HG02870 (cell line): Measurements from ENCODE around the gene SLC16A5.
"Not testable (repeated sequence)": the region's sequence is repeated elsewhere in the genome, so short reads cannot be mapped to it uniquely, and the experiment has no call there.

Experiments
- ATAC-seq: cut with Tn5 transposase; IDR thresholded peaks from one replicate; pipeline ENCODE4 v1.9.1; 2021; ENCODE audit warnings: mild to moderate bottlenecking, moderate library complexity; ENCODE audit not compliant: unreplicated experiment

The SLC16A5 gene

GRCh38 chr17:75087558-75088453 lies at the start of gene SLC16A5:
TSS of gene SLC16A5 (plus strand) at chr17:75087954. CDS start at chr17:75093637, 5,683 bp downstream.
- peak; percentile 42 for ATAC-seq

- ATAC-seq, result no peak
Measured at GRCh38 chr17:75039238-75039637, 48.5 kb upstream of the SLC16A5 start.

GRCh38 chr17:75041656-75042280 lies 46.0 kb upstream of the SLC16A5 start:
- ATAC-seq, result no peak

GRCh38 chr17:75043789-75044188 lies 44.0 kb upstream of the SLC16A5 start:
- ATAC-seq, result not testable (repeated sequence)

- no peak for ATAC-seq
Measured at GRCh38 chr17:75044716-75045115, 43.0 kb upstream of the SLC16A5 start.

- not testable (repeated sequence) for ATAC-seq
Measured at GRCh38 chr17:75045946-75046406, 41.8 kb upstream of the SLC16A5 start.

GRCh38 chr17:75046407-75047289 lies 41.1 kb upstream of the SLC16A5 start, which contains the start of the genes ATP5PD and KCTD2:
TSS of gene ATP5PD (minus strand) at chr17:75046969. CDS start at chr17:75042650, 4,319 bp downstream.
TSS of gene KCTD2 (plus strand) at chr17:75047225. CDS start at chr17:75047251, 26 bp downstream.
- peak; percentile 95 for ATAC-seq

- no peak for ATAC-seq
Measured at GRCh38 chr17:75047398-75048098, 40.2 kb upstream of the SLC16A5 start.

GRCh38 chr17:75048249-75048878 lies 39.4 kb upstream of the SLC16A5 start:
- no peak for ATAC-seq

GRCh38 chr17:75049057-75049456 lies 38.7 kb upstream of the SLC16A5 start:
- ATAC-seq, result no peak

- ATAC-seq, result no peak
Measured at GRCh38 chr17:75049706-75050105, 38.0 kb upstream of the SLC16A5 start.

GRCh38 chr17:75051941-75052340 lies 35.8 kb upstream of the SLC16A5 start:
- no peak for ATAC-seq

GRCh38 chr17:75059369-75060345 lies 28.1 kb upstream of the SLC16A5 start:
- no peak for ATAC-seq

GRCh38 chr17:75060434-75061054 lies 27.2 kb upstream of the SLC16A5 start:
- no peak for ATAC-seq

GRCh38 chr17:75061055-75061438 lies 26.7 kb upstream of the SLC16A5 start:
- ATAC-seq, result no peak

- no peak for ATAC-seq
Measured at GRCh38 chr17:75061618-75062017, 26.1 kb upstream of the SLC16A5 start.

- ATAC-seq, result no peak
Measured at GRCh38 chr17:75063201-75063600, 24.6 kb upstream of the SLC16A5 start.

- no peak for ATAC-seq
Measured at GRCh38 chr17:75063626-75064025, 24.1 kb upstream of the SLC16A5 start.
